Measurements from ENCODE around the gene MOGAT3. TPM values are rescaled to one million over a fixed set of nuclear protein-coding genes. Genes with fewer than 3 reads are reported as not detected.

MOGAT3 gene
- total RNA-seq, 2 donors from 2014 or later = 1.3 TPM; not detected in 1

- DNase-seq = peak; percentile 47
- no peaks in the 10 kb centered on the region for H3K36me3 Mint-ChIP-seq (ENCODE audit: low read depth)
- no peak overlapping the region for H3K4me3 ChIP-seq (ENCODE audit: low read length)
- H3K27me3 Mint-ChIP-seq (ENCODE audit: insufficient read depth) = peaks cover 98% of the 10 kb centered on the region
- TF ChIP-seq CTCF (conservative IDR thresholded peaks at IDR 0.05) = no peak
- H3K9me3 Mint-ChIP-seq = no peaks in the 10 kb centered on the region
- no peak overlapping the region for H3K27ac Mint-ChIP-seq
- no peaks in the 10 kb centered on the region for H3K9me3 ChIP-seq (ENCODE audit: control insufficient read depth, low read length)
- H3K4me3 Mint-ChIP-seq = peak overlapping the region; percentile 3
- H3K27me3 ChIP-seq (ENCODE audit: control insufficient read depth, insufficient read depth, low read length, poor library complexity, severe bottlenecking) = peaks cover 96% of the 10 kb centered on the region
- peaks cover 22% of the 10 kb centered on the region for H3K4me1 Mint-ChIP-seq
- H3K9ac ChIP-seq (ENCODE audit: extremely low read depth, low read length, poor library complexity, severe bottlenecking) = no peak overlapping the region
- no peak overlapping the region for H3K27ac ChIP-seq (ENCODE audit: low read depth, low read length)
- H3K4me1 ChIP-seq (ENCODE audit: control insufficient read depth, insufficient read depth, low read length) = peaks cover 5% of the 10 kb centered on the region
- WGBS, 2 experiments (ENCODE audit: insufficient coverage in 1 of 2, insufficient read length in 1 of 2) = 10 to 11% methylated on average over 5 to 12 of the region's 12 CpGs
- H3K36me3 ChIP-seq (ENCODE audit: control insufficient read depth, insufficient read depth, low read length) = no peaks in the 10 kb centered on the region
These were observed 33.0 kb downstream of the MOGAT3 start for GRCh38 chr7:101167645-101168411.

- Histone ChIP-seq H3K27me3 (ENCODE audit: control insufficient read depth, insufficient read depth, low read length, poor library complexity, severe bottlenecking) (peaks cover 95% of the 10 kb centered on the region), H3K4me3 (ENCODE audit: low read length) (no peak overlapping the region), H3K9me3 (ENCODE audit: control insufficient read depth, low read length) (no peaks in the 10 kb centered on the region), H3K36me3 (ENCODE audit: control insufficient read depth, insufficient read depth, low read length) (no peaks in the 10 kb centered on the region), H3K4me1 (ENCODE audit: control insufficient read depth, insufficient read depth, low read length) (peaks cover 5% of the 10 kb centered on the region), H3K9ac (ENCODE audit: extremely low read depth, low read length, poor library complexity, severe bottlenecking) (no peak overlapping the region), H3K27ac (ENCODE audit: low read depth, low read length) (no peak overlapping the region)
- Mint-ChIP-seq H3K36me3 (ENCODE audit: low read depth) (no peaks in the 10 kb centered on the region), H3K9me3 (no peaks in the 10 kb centered on the region), H3K27ac (no peak overlapping the region), H3K27me3 (ENCODE audit: insufficient read depth) (peaks cover 96% of the 10 kb centered on the region), H3K4me1 (peaks cover 22% of the 10 kb centered on the region), H3K4me3 (peak overlapping the region; percentile 53)
- peak; percentile 87 for DNase-seq
- no peak for TF ChIP-seq CTCF (conservative IDR thresholded peaks at IDR 0.05)
- WGBS, 2 experiments (ENCODE audit: insufficient coverage in 1 of 2, insufficient read length in 1 of 2) = 0 to 1% methylated on average over 1 to 14 of the region's 19 CpGs
These were observed 33.8 kb downstream of the MOGAT3 start for GRCh38 chr7:101166909-101167644.

- Mint-ChIP-seq H3K27me3 (ENCODE audit: insufficient read depth) (peaks cover 96% of the 10 kb centered on the region), H3K36me3 (ENCODE audit: low read depth) (no peaks in the 10 kb centered on the region), H3K9me3 (no peaks in the 10 kb centered on the region), H3K4me1 (peaks cover 20% of the 10 kb centered on the region), H3K4me3 (peak overlapping the region; percentile 53), H3K27ac (no peak overlapping the region)
- TF ChIP-seq CTCF (conservative IDR thresholded peaks at IDR 0.05) = no peak
- peaks cover 95% of the 10 kb centered on the region for H3K27me3 ChIP-seq (ENCODE audit: control insufficient read depth, insufficient read depth, low read length, poor library complexity, severe bottlenecking)
- 0% methylated on average over 2 to 11 of the region's 11 CpGs for WGBS, 2 experiments (ENCODE audit: insufficient coverage in 1 of 2, insufficient read length in 1 of 2)
- H3K36me3 ChIP-seq (ENCODE audit: control insufficient read depth, insufficient read depth, low read length) = no peaks in the 10 kb centered on the region
- no peak for DNase-seq
- no peaks in the 10 kb centered on the region for H3K9me3 ChIP-seq (ENCODE audit: control insufficient read depth, low read length)
- no peak overlapping the region for H3K9ac ChIP-seq (ENCODE audit: extremely low read depth, low read length, poor library complexity, severe bottlenecking)
- H3K27ac ChIP-seq (ENCODE audit: low read depth, low read length) = no peak overlapping the region
- H3K4me1 ChIP-seq (ENCODE audit: control insufficient read depth, insufficient read depth, low read length) = peaks cover 5% of the 10 kb centered on the region
- no peak overlapping the region for H3K4me3 ChIP-seq (ENCODE audit: low read length)
These were observed 34.3 kb downstream of the MOGAT3 start for GRCh38 chr7:101166648-101166908.
